ENCODE measurements around the gene CENPM. TPM values are rescaled to one million over a fixed set of nuclear protein-coding genes. Genes with fewer than 3 reads are reported as not detected.

The CENPM gene
- total RNA-seq, 1 donor from 2014 or later, result 22.1 TPM

DNA sequence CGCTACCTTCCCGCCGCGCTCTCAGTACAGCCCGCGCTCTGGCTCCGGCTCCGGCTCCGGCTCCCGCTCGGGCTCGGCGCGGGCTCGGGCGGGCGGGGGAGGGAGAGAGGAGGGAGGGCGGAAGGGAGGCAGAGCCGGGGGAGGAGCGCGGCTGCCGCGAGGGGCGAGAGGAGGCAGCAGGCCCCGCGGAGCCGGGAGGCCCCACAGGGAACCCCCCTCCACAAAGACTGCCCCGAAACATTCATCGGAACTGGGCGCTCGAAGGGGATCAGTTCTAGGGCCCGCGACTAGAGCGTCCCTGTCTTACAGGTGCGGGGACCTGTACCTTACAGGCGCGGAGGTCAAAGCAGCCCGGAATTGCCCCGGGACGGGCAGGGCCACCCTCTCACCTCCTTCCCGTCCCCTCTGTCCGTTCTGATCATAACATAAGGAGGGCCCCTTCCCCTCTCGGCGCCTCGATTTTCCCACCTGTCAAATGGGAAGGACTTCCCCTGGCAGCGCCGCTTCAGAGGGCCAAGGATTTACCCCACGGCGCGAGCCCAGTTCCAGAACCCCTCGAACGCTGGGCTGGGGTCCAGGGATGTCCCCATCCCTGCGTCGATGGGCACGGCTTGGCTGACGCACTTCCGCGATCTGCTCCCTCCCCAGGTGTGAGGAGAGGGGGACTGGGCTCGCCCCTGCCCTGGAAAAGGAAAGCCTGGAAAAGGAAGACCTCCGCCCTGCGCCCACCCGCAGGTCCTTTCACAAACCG, 31.7 kb downstream of the CENPM start, which contains the start of gene SHISA8:
Gene SHISA8 (minus strand): TSS at position 40 of the 751 bp plus-strand sequence. CDS start 407 bp downstream, outside the sequence.
- no peak for DNase-seq (ENCODE audit: low read depth, low spot score)

DNA sequence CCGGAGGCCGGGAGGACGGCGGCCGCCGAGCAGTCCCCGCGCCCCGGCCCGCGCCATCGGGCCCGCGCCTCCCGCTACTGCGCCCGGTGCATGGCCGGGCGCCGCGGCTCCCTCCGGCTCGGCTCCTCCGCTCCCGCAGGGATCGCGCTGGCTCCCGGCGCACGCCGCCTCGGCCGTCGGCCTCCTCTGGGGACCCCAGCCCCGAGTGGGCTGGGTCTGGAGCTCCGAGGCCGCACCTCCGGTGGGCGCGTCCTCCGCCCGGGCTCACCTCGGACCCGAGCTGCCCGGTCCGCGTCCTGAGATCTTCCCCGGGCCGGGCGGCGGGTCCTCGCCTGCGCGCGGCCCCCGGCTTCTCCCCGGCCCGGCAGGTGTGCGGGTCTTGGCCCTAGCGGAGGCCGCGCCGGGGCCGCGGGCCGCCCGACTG, 32.3 kb downstream of the CENPM start:
- DNase-seq (ENCODE audit: low read depth, low spot score), result no peak

DNA sequence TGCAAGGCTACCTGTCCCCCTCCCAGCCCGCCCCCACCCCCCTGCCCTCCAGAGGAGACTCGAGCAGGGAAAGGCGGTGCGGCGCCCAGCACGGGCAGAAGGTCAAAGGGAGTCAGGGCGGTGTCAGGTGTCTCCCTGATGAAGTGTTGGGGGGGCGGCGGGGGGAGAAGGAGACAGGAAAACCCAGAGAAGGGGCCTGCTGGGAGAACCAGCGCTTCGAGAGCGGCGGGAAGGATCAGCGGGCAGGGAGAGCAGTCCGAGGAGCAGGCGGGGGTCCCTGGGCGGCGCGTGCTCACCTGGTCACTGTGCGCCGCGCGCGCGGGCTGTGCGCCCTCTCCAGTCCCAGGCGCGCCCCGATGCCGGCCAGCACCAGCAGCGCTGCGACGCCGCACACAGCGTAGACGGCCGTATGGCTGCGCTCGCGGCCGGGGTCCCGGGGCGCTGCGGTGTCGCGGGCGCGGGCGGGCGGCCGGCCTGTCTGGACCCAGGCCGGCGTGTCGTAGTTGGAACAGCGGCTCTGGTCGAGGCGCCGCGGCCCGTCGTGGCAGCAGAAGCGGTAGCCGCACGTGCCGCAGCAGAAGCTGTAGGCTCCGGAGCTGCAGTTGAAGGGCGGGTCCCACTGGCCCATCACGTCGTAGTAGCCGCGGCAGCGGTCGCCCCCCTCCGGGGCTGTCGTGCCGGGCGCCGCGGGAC, 33.0 kb downstream of the CENPM start:
- DNase-seq (ENCODE audit: low read depth, low spot score), result no peak

DNA sequence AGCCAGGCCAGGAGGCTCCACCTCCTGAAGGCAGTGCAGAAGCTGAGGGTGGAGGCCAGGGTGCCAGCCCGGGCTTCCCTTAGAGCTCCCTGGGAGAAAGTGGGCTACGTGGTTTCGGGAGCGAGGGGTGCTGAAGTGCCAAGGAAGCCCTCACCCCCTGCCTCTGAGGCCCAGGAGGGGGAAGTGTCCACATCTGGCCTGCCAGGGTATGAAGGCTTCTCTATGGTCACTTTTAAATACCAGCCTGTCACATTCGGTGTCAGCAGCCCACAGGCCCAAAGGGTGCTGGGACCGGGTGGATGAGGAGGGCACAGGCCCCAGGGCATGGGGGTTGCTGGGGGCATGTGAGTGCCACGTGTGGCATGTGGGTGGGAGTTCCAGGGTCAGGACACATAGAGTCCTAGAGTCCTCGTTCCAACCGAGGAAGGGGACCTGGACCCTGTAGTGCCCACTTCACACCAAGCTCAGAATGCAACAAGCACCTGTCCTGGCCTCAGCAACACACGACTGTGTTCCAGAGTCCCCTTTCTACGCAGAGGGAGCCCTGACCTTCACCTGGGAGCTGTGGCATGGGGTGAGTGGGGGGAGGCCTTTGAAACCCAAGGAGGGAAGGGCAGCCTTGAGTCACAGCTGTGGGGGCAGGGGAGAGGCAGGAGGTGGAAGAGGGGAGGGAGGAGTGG, 33.8 kb downstream of the CENPM start:
- no peak for DNase-seq (ENCODE audit: low read depth, low spot score)

DNA sequence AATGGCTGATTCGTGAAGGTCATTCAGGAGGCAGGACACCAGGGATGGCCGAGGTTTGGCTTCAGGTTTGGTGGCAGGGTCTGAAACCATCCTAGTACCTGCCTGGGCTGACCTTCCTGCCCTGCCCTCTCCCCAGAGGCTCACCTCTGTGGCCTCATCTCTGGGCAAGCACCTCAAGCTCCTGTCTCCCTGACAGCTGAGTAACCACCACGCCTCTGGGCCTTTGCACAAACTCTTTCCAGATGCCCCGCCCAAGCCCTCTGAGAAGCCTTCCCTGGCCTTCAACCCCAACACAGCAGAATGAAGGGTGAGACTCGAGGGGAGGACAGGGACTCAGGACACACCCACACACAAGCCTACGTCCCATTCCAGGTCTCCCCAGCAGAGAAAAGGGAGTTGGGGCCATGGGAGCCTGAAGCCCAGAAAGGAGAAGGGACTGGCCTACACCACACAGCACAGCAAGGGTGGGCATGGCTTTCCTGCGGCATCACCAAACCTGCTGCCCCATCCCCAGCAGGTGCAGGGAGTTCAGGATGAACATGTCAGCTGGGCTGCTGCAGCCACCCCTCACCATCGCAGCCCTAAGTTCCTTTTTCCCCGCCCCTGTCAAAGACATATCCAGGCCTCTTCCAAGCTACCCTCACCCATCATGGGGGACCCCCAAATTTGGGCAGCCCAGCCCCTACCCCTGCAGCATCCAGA, 34.5 kb downstream of the CENPM start:
- no peak for DNase-seq (ENCODE audit: low read depth, low spot score)

DNA sequence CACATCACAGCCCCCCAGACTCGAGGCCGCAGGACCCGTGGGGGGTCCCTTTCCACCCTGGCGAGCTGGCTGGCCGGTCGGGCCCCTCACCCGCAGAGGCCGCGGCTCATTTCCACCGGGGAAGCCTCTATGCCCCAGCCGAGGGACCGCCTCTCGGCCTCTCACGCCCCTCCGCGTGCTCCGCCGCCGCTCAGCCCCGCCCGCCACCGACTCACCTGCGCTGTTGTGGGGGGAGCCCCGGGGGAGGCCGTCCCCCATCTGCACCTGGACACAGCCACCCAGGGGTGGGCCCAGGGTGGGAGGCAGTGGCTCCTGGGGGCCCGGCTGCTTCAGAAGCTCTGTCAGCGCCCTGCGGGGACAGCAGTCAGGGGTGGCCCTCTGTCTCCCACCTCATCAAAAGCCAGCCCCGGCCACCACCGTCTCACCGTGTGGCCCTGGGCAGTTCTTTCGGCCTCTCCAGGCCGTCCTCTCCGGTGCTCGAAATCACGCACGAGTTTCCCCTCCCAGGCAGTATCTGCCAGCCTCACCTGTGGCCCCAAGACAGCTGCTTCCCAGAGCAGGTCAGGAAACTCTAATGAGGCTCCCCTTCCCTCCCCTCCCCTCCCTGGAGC, 35.8 kb downstream of the CENPM start:
- DNase-seq (ENCODE audit: low read depth, low spot score), result no peak

DNA sequence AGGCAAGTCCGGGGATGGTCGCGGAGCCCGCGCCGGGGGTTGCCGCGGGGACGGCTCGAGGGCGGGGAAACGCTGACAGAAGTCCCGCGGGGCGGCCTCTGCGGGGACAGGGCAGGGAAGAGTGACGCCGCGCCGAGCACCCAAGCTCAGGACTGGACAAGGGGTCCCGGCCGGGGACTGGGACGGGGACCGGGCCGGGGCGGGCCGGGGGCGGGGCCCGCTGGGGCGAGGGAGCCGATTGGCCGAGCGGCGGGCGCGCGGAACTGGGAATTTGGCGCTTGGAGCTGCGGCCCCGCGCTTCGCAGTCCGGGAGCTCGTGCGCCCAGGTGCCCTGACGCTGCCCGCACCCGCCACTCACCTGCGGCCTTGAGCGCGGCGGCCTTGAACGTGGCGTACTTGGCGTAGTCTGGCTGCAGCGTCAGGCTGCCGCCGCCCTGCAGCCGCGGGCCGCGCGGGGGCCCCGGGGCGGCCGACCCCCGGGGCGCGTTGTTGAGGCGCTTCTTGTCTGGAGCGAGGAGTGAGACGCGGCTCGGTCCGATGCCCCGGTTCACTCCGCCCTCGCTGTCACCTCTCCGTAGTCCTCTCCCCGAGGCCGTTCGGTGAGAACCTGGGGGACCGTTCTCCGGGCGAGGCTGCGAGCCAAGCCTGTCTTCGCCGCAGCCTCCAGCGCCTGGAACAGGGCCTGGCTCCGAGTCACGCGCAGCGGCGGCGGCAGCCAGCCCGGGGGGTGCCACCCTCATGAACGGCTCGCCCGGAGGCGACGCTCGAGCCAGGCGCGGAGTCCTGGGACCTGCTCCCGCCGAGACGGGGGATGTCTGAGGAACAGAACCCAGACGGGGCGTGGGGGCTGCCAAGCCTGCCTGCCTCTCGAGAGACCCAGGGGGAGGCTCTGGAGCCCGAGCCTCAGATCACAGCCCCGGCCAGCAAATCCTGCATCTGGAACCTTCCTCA, 36.6 kb downstream of the CENPM start:
- no peak for DNase-seq (ENCODE audit: low read depth, low spot score)

DNA sequence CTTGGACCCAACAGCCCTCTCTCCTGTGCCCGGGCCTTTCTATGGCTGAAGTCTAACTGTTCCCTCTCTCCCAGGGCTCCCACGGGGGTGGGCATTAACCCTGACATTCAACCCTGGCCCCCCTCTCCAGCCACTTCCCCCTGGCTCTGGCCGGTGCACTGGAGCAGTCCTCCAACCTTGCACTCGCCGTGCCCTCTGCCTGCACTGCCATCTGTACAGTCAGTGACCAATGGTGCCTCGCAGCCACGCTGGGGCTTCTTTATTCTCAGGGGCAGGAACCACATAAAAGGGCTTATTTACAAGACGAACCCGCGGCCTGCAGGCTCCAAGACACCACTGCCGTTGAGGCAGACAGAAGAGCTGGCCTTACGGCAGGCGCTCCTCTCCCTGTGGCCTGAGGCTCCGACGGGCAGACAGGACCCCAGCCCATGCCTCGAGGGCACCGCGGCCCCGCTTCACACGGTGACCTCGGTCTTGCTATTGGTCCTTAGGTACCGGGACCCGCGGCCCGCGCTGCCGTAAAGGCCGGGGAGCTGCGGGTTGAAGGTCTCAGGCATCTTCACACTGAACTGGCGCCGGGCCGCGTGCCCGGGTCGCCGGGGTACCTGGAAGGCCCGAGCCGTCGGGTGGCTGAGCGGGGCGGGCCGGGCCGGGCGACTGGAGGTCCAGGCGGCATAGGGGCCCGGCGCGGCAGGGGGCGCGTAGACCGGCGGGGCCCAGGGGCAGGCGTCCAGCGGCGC, 37.5 kb downstream of the CENPM start:
- DNase-seq (ENCODE audit: low read depth, low spot score), result no peak

DNA sequence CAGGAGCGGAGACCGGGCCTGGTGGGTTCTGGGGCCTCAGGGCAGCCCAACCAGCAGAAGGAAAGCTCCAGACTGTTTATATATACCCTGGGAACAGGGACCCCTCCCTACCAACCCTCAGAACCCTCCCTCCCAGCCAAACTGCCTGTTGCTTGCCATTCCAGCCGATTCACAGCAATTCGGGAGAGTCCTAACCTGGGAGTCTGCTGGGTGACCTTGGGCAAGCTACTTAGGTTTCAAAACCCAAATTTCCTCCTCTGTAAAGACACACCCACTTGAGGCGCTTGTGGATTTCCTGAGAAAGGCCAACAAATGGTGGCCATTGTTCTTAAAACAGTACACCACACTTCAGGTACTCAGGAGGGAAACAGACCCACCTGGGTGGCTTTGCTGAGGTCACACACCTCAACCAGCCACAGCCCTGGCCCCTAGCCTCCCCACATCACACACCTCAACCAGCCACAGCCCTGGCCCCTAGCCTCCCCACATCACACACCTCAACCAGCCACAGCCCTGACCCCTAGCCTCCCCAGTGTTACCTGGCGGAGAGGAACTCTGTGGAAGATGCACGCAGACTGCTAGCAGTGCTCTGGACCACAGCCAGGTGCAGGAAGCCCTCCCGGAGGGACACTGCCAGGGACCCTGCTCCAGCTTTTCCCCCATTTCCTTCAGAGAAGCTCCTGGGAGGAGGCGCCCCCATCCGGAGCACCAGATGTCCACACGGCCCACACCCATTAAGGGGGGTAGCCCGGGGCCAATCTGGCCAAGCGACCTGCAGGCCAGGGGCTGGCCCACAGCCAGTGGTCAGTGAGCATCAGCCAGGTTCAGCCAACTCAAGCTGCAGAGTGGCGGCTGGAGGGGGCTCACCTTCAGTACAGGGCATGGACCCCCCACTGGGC, 38.3 kb downstream of the CENPM start:
- no peak for DNase-seq (ENCODE audit: low read depth, low spot score)

DNA sequence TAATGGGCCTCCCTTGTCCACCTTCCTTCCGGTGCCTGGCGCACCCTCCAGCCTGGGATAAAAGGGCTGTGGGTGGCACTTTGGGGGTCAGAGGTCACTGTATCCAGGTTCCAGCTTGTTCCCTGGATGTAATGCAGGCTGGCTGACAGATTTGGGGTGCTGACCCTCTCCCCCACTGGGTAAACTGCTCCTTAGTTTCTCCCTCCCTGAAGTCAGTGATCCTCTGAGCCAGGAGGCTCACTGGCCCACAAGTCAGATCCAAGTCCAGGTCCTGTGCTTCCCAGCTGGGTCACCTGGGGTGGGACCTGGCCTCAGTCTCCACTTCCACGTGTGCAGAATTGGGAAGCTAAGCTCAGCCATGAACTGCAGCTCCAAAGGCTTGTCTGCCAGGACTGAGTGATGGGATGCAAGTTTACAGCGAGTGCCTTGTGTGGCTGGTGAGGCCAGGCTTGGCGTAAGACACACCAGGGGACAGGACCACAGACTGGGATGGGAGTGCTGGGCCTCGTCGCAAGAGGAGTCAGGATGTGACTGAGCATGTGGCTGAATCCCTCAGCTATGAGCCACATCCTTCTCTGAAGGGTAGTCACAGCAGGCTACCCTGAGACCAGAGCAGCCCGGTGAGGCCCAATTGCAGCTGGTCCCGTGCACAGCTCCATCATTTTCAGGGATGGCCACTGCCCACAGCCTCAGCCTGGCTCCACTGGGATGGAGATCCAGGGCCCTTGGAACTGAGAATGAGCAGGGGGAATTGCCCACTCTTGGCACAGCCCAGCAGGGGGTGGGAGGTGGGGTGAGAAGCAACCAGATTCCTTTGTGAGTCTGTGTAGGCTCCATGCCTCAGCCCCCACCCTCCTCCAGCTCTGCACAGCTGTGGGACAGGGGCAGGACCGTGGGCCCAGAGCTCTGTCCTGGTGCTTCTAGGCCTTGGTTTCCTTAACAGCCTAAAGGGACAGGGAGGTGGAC, 39.2 kb downstream of the CENPM start:
- no peak for DNase-seq (ENCODE audit: low read depth, low spot score)

DNA sequence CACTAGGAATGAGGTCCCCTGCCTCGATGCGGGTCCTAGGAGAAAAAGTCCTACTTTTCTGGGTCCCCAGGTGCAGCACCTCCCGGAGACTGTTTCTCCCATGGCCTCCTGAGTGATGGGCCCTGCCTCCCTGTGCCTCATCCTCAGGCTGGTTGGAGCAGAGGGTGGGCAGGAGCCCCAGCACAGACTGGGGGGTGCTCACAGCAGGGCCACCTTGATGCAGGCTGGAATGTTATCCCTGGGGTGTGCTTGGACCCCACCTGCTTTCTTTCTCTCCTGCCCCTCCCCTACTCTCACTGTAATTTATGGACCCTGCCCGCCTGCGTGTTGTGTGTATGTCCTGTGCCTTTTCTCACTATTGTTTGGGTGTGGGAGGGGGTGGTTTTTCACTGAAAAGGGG, 40.1 kb downstream of the CENPM start:
- no peak for DNase-seq (ENCODE audit: low read depth, low spot score)

DNA sequence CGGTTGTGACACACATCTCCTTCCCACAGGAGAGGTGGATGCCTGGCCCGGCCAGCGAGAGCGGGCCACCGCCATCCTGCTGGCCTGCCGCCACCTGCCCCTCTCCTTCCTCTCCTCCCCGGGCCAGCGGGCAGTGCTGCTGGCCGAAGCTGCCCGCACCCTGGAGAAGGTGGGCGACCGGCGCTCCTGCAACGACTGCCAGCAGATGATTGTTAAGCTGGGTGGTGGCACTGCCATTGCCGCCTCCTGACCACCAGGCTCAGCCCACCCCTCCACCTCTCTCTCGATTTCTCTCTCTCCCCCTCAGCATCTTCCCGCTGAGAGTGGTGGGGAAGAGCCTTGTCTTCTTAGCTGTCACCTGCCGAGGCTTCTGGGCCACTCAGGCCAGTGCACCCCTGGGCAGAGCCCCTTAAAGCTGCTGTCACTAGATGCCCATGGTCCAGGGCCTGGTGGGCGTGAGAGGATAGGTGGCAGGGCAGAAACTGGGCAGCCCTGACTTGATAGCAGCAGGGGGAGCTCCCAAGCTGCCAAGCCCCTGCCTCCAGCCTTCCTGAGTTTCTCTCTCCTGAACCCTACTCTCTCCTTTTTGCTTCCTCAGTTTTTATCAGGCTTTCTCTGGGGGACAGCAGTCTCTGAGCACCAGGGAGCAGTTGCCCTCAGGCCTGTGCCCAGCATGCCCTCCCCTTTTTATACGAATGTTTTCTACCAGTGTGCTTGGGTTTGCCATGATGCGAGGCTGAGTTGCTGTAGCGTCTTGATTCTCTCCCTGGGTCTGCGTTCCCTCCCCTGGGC, 41.3 kb downstream of the CENPM start:
- DNase-seq (ENCODE audit: low read depth, low spot score), result no peak

DNA sequence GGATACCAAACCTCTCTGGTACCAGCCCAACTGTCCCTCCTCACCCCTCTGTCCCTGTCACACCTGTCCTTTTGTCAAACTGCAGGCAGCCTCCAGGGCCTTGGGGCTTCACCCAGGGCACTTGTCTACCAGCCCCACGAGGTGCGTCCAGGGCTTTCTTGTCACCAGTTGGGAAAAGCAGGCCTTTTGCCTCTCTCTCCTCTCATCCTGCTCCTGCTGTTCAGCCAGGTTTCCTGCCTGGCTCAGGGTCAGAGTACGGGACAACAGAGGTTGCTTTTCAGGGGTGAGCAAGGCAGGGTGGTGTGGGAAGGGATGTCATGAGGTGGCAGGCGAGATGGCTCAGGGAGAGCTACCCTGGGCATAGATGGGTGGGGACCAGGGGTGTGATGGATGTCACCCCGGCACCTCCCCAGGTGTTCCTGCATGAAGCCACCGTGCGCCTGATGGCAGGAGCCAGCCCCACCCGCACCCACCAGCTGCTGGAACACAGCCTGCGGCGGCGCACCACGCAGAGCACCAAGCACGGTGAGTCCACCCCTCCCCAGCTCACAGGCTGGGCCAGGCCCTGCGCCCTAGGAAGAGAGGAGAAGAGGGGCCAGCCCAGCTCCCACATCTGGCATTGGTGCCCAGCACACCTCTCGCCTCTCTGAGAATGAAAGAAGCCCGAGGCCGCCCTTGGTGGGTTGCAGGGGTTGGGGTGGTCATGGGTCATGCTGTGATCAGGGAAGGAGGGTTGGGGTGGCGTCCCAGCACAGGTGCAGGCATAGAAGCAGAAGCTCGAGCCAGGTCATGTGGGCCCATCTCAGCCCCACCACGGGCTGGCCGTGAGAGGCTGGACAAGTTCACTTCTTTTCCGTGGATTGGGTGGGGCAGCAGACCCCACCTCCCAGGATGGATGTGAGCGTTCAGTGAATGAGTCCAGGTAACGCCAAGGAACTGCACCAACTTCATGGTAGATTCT, 42.2 kb downstream of the CENPM start:
- no peak for DNase-seq (ENCODE audit: low read depth, low spot score)

DNA sequence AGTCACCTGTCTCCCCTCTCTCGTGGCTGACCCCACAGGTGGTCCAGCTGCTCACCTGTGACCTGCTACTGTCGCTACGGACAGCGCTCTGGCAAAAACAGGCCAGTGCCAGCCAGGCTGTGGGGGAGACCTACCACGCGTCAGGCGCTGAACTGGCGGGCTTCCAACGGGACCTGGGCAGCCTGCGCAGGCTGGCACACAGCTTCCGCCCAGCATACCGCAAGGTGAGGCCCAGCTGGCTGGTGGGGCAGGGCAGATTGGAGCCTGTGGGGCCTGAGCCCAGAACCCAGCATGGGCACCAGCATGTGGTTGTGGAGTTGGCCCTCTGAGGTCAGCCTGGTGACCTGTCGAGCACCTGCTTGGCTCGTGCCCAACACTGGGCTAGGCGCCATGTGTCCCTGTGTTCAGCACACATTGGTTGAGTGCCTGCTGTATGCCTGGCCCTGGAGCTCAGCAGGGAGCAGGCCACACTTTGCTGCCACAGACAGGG, 44.0 kb downstream of the CENPM start:
- DNase-seq (ENCODE audit: low read depth, low spot score), result no peak

DNA sequence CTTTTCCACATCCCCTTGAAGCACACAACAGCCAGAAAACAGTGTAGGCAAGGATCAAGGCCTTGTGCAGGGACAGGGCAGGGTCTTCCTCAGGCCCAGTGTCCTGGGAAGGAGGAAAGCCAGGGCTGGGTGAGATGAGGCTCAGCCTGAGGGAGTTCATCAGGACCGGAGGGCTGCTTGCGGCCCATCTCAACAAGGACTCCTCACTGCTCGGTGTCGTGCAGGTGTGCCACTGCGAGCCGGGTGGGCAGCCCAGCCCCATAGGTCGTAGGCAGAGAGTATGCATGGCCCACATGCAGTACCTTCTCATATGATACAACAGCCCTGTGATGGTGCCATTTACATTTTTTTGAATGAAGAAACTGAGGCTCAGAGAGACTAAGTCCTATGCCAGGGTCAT, 44.9 kb downstream of the CENPM start:
- DNase-seq (ENCODE audit: low read depth, low spot score), result no peak

Data from pulmonary artery endothelial cell (primary cell).